ENCODE measurements around the gene TBC1D2B. TPM values are rescaled to one million over a fixed set of nuclear protein-coding genes. Genes with fewer than 3 reads are reported as not detected.
"Not testable (repeated sequence)": the region's sequence is repeated elsewhere in the genome, so short reads cannot be mapped to it uniquely, and the experiment has no call there.

Gene TBC1D2B
- total RNA-seq, 1 donor from 2014 or later = 62.3 TPM

DNA sequence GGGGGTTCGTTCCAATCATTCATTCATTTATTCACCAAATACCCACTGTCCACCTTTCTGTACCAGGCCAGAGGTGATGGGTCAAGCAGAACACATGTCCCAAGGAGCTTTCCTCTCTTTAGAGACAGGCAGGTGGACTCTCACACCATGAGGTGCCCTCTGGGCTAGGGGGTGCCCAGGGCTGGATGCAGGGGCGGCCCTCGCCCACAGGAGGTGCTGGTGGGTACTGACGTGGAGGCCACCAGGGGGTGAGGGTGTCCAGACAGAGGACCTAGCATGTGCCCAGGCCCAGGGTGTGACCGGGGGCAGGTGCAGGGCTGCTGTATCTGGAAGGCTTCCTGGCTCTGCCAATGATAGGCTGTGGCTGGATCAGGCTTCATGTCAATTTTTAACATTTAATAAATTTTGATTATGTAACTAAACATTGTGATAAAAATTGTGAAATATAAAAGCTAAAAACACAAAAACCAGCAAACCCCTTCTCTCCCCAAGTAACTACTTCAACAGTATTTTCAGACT is 124.5 kb downstream of the TBC1D2B start:
- H3K36me3 Mint-ChIP-seq (ENCODE audit: low read depth); H3K4me1 Mint-ChIP-seq; DNase-seq; H3K27me3 Mint-ChIP-seq; H3K27ac Mint-ChIP-seq; H3K9me3 Mint-ChIP-seq; intact Hi-C loops (cut with micrococcal nuclease); H3K4me3 Mint-ChIP-seq: not testable (repeated sequence)

DNA sequence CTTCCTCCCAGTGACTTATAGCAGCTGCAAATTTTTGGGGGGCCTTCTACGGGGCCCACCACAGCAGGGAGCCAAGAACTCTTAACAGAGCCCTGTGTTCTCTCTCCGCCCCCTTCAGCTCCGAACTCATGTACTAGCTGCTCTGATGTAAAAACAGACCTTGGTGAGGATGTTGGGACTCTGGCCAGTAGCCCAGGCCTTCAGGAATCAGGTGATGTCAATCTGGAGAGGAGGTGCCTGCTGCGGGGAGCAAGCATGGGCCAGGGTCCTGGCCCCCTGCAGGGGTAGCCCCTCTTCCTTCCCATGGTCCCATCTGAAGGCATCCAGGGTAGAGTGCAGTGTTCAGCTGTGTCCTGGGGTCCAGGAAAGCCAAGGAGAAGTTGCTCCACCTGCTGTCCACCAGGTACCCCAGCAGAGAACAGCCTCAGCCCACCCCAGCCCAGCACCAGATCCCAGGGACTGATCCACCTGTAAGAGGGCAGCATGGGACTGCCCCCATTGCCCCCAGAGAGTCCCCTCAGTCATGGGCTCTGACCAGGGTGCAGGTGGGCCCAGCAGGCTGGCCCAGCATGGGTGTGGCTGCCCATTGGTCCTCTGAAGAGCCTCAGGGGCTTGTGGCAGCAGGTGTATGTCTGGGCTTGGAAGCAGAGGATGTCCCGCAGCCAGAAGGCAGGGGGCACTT is 126.3 kb downstream of the TBC1D2B start:
- H3K36me3 Mint-ChIP-seq (ENCODE audit: low read depth); DNase-seq; H3K27me3 Mint-ChIP-seq; H3K9me3 Mint-ChIP-seq; H3K4me1 Mint-ChIP-seq; H3K4me3 Mint-ChIP-seq; H3K27ac Mint-ChIP-seq; intact Hi-C loops (cut with micrococcal nuclease): not testable (repeated sequence)

DNA sequence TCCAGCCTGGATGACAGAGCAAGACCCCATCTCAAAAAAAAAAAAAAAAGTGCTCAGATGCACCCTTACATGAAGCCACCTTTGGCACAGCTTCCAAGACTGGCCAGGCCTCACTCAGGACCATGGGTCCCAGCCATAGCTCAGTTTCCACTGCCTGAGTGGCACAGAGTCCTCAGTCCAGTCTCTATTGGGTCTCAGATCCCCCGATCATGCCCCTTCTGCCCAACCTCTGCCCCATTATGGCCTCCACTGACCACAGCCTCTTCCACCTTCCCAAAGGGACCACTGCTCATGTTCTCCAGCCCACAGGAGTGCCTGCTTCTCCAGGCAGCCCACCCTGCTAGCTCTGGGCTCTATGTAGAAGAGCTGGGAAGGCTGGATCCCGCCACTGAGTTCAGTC is 127.0 kb downstream of the TBC1D2B start:
- H3K4me3 Mint-ChIP-seq; DNase-seq; intact Hi-C loops (cut with micrococcal nuclease); H3K9me3 Mint-ChIP-seq; H3K27ac Mint-ChIP-seq; H3K4me1 Mint-ChIP-seq; H3K36me3 Mint-ChIP-seq (ENCODE audit: low read depth): not testable (repeated sequence)
- H3K27me3 Mint-ChIP-seq = peaks cover 13% of the 10 kb centered on the region

DNA sequence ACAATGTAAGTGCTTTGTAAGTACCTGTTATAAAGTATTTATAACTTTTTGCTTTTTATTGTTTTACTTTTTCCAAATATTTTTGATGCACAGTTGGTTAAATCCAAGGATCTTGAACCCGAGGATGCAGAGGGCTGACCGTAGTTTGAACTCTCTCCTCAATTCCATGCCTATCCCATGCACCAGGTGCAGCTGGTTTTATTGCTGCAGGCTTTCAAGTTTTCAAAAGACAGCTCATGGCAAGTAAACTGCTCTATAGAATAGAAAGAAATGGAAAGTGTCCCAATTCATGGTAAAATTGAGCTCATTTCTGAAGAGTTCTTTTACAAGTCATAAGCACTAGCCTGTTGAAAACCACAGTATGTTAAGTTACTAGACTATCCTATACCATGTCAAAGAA is 131.9 kb downstream of the TBC1D2B start:
- Mint-ChIP-seq H3K27me3 (peaks cover 20% of the 10 kb centered on the region), H3K4me1 (peaks cover 3% of the 10 kb centered on the region), H3K36me3 (ENCODE audit: low read depth) (no peaks in the 10 kb centered on the region), H3K9me3 (no peaks in the 10 kb centered on the region), H3K4me3 (no peak overlapping the region), H3K27ac (no peak overlapping the region)
- intact Hi-C loops (cut with micrococcal nuclease) = no loop called here
- no peak for DNase-seq

Other genes with a start within 250 kb of the TBC1D2B start
- gene SH2D7, start 14.8 kb upstream of the TBC1D2B start, total RNA-seq = not detected in 2 replicates
- 1.2 and 1.5 TPM in 2 replicates for gene CIB2, start 53.7 kb upstream of the TBC1D2B start, total RNA-seq
- gene IDH3A, start 71.7 kb upstream of the TBC1D2B start, total RNA-seq = 165 and 169 TPM in 2 replicates
- gene ACSBG1, start 156.9 kb upstream of the TBC1D2B start, total RNA-seq = not detected in 2 replicates
- gene DNAJA4, start 186.9 kb upstream of the TBC1D2B start, total RNA-seq = 74.1 and 75.9 TPM in 2 replicates
- 57.6 and 62.2 TPM in 2 replicates for gene SKIC8, start 221.9 kb upstream of the TBC1D2B start, total RNA-seq

Data from activated CD4-positive, alpha-beta T cell treated with anti-CD3 and anti-CD28 coated beads, Interleukin-2, amount 10 ng/mL, durations not matched to agents 24 days and 14 days (primary cell).